Measurements from ENCODE around the gene ARMH1.
"Not testable (repeated sequence)": the region's sequence is repeated elsewhere in the genome, so short reads cannot be mapped to it uniquely, and the experiment has no call there.

The ARMH1 gene

GRCh38 chr1:44645476-44646244, 28.9 kb upstream of the ARMH1 start:
- no peak for DNase-seq

GRCh38 chr1:44646261-44647110, 28.0 kb upstream of the ARMH1 start:
- no peak for DNase-seq

- DNase-seq = no peak
Measured at GRCh38 chr1:44647896-44648295, 26.6 kb upstream of the ARMH1 start.

DNA sequence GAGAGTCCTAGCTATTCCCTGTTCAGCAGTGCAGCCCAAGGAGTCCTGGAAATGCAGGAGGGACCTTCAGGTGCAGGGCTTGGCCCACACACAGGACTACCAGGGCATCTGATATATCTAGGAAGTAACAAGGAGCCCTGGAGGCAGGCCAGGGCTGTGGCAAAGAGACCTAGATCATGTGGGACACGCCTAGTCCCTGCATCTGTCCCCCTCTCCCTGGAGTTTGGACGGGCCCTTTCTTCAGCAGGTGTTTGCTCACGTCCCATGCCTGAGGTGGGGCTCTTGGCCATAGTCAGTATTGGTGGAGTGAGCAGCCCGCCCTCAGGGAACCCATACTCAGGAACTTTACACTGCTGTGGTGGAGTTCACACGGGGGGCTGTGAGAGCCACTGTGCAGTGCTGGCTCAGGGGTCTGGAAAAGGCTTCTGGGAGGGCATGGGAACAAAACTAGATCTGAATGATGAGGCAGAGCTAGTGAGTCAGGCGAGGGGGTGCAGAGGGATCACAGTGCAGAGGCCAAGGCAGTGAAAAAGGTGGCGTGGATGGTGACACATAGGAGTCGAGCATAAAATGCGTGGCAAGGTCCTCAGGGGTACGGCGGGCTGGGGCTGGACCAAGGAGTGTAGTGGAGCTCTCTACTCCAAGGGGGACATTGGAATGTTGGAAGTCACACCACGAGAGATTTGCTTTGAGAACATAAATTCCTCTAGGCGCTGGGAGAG, 25.8 kb upstream of the ARMH1 start:
- DNase-seq = no peak

- DNase-seq = no peak
Measured at GRCh38 chr1:44649788-44650158, 24.7 kb upstream of the ARMH1 start.

DNA sequence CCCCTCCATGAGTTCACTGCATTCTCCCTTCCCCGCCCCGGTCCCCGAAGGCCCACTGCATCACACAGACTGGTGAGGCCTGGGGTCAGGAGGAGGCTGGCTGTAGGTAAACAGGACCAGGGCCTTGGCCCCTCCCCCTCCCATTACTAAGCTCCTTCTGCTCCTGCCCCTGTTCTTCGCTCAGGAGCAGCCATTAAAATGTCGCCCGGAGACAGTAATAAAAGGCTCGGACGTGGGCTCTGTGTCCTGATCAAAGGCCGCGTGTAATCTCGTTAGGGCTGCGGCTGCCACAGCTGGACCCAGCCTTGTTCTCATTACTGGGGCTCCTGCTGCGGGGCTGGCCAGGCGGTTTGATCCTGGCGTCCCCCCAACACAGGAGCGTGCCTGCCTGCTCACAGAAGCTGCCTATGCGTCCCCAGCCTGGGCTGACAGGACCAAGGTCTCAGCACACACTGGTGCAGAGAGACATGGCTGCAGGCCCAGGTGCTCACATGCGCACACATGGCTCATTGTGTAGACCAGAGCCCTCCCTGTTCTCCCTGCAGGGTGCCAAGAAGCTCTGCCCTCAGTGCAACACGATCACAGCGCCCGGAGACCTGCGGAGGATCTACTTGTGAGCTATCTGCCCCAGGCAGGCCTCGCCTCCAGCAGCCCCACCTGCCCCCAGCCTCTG, 24.2 kb upstream of the ARMH1 start:
- no peak for DNase-seq

GRCh38 chr1:44651069-44651468, 23.4 kb upstream of the ARMH1 start:
- DNase-seq = no peak

DNA sequence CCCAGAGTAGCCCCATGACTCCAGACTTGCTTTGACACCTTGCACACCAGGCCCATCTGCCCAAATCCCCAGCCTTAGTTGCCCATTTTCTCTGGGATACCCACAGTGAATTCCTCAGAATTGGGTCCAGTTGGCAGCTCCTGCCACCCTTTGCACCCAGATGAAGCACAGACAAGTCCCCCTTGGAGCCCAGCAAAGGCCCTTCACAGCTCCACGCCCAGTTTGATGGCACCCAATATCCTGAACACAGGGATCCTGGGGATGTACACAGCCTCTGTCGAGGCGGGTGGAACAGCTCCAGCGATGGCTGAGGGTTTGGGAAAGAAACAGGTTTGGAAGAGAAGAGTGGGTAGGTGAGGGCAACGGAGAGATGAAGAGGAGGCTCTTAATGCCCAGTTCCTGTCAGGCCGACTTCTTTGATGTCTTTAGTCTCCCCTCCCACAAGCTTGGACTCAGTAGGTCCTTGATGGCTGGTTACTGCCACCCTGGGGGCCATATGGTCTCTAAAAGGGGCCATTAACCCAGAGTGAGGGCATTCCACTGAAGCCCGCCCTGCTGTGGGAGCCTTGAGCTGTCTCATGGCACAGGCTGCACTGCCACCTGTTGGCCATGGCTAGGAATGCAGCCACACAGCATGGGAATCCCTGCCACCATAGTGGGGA, 21.9 kb upstream of the ARMH1 start:
- peak; percentile 75 for DNase-seq

- DNase-seq = no peak
Measured at GRCh38 chr1:44653107-44653964, 21.2 kb upstream of the ARMH1 start.

- DNase-seq = no peak
Measured at GRCh38 chr1:44654621-44655187, 19.8 kb upstream of the ARMH1 start.

DNA sequence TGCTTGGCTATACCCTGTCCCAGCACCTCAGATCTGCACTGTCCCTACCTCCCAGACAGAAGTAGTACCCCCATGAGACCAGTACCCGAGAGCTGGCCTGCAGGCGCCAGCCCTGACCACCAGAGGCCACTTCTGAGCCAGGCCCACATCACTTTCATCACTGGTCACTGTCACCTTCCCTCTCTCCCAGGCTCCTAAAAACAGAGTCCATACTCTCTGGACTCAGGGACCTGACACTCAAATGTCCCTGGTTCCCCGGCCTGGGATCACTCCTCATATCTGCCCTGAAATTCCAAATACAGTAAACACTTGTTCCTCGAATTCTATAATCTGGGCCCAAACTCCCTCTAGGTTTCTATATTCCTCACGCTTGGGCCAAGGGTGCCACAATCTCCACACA, 18.9 kb upstream of the ARMH1 start:
- no peak for DNase-seq

GRCh38 chr1:44659566-44659965, 14.9 kb upstream of the ARMH1 start:
- DNase-seq = no peak

DNA sequence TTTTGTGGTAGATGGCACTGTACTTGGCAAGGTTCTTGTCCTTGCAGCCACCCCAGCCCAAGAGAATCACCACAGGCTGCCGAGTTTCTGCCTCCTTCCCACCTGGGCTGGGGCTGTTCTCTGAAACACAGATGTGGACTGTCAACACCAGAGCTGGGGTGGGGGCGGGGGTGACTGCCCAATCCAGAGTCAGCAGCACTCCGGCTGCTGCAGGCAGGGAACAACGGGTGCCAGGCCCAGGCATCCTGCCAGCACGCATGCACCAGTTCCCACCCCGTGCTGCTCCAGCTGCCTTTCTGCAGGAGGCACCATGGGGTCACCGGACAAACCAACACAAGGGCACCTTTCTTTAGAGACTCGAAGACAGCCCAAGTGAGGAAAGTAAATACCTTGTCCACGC, 14.3 kb upstream of the ARMH1 start:
- no peak for DNase-seq

DNA sequence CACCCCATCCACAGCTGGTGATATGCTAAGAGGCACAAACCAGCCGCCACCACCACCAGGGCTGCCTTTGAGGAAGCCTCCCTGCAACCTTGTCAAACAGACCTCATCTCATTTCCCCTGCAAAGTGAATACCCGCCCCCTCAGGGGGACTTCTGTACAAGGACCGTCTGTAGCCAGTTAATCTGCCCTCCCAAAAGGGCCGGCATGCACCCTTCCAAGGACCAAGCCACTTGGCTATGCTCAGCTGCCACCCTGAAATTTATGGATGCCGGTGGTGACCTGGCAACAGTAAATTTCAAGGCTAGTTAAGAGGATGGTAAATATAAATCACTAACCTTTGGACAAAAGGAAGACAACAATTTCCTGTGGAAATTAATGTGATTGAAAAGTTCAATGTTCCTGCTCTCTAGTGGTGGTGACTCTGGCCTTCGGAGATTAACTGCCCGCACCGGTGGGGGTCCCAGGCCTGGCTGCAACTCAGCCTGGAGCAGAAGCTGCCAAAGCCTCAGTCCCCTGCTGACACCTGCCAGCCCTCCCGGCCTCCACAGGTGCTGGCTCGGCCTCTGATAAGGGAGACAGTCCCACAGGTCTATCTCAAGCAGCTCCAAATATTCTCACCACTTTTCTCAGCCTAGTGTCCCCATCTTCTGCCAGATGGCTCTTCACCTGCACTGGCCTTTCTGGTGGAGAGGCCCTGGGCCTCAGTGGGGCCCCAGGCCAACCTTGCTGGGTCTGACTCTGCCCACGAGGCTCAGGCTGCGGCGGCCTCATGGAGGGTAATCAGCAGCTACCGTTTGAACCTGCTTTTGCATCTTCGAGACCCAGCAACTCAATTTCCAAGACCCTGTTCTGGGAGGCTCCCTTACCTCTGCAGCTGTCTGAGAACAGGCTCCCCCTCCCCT, 12.5 kb upstream of the ARMH1 start:
- DNase-seq = no peak

- no peak for DNase-seq
Measured at GRCh38 chr1:44662683-44663030, 11.9 kb upstream of the ARMH1 start.

DNA sequence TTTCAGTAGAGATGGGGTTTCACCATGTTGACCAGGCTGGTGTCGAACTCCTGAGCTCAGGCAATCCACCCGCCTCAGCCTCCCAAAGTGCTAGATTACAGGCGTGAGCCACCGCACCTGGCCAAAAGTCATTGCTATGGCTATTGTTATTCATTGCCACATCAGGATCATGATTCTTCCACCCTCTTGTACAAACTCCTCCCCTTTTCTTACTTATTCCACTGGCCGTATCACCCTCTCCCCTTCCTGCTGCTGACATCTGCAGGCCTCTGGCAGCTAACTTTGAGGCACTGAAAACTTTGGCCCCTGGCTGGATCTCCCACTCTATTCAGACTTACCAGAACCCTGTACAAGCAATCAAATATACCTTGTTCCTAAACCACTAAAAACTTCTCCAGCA, 11.1 kb upstream of the ARMH1 start:
- no peak for DNase-seq

DNA sequence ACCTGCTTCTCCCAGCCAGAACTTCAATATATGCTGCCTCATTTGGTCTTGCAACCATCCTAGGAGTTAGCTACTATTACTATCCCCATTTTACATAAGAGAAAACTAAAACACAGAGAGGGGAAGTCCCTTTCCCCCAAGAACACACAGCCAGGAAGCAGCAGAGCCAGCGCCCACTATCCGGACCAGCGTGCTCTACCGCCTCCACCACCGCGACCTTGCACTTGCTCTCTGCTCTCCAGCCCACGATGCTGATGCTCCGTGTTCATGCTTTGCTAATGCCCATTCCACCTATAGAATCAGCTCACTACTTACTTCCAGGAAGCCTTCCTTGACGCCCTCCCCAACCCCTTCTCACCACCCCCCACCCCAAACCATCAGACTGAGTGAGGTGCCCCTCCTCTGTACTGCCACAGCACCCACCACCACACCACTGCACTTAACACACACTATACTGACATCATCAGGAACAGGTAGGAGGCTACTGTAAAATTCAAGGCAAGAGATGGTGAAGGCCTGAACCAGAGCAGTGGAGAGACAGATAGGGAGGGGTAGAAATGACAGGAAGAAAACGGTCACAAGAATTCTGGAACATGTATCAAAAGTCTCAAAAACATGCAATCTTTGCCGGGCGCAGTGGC, 9.7 kb upstream of the ARMH1 start:
- no peak for DNase-seq

DNA sequence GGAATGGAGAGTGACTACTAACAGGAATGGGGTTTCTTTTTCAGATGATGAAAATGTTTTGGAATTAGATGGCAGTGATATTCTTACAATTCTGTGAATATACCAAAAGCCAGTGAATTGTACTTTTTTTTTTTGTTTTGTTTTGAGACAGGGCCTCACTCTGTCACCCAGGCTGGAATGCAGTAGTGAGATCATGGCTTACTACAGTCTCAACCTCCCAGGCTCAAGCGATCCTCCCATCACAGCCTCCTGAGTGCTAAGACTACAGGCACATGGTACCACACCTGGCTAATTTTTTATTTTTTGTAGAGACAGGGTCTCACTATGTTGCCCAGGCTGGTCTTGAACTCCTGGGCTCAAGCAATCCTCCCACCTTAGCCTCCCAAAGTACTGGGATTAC, 7.8 kb upstream of the ARMH1 start:
- DNase-seq = not testable (repeated sequence)

GRCh38 chr1:44670751-44671640, 3.5 kb upstream of the ARMH1 start:
- no peak for DNase-seq
